CD4-positive, alpha-beta T cell (primary cell): ENCODE measurements around the gene RRP8. TPM values are rescaled to one million over a fixed set of nuclear protein-coding genes. Genes with fewer than 3 reads are reported as not detected.

Experiments used
- ATAC-seq: fragments of 200-7000 bp; cut with Tn5 transposase; one replicate; pipeline ENCODE4 v1.10.0; 2022; ENCODE audit warnings: mild to moderate bottlenecking; ENCODE audit not compliant: poor library complexity
- CTCF ChIA-PET: fragments of 350-600 bp; sonication (Branson Sonifier 250); formaldehyde crosslinking; loops from one replicate; lab custom pipeline; 2021; ENCODE audit warnings: antibody characterized with exemption, inconsistent platforms; lab: Charles Lee
- POLR2A ChIA-PET: fragments of 350-600 bp; sonication (Branson Sonifier 250); formaldehyde crosslinking; loops from one replicate; lab custom pipeline; 2021; ENCODE audit warnings: antibody characterized with exemption, inconsistent platforms; lab: Charles Lee
- DNase-seq, 14 experiments: peaks; one replicate each; pipeline ENCODE4 v3.0.0-alpha.2; 2013 to 2020; ENCODE audit warnings: mixed read lengths in 2 of 14
- H3K27ac ChIP-seq, 2 donors: one replicate each; pipeline versions ENCODE4 v1.5.1 to v1.7.0; 2013; ENCODE audit warnings: low read length in 2 of 2, low read depth in 1 of 2, mild to moderate bottlenecking in 1 of 2
- H3K27me3 ChIP-seq, 2 experiments: 1 replicate in 1 of 2; 2 replicates in 1 of 2; pipeline versions ENCODE4 v1.6.1 to v1.7.0; 2013; ENCODE audit warnings: low read length in 2 of 2, control low read depth in 1 of 2, mild to moderate bottlenecking in 1 of 2, moderate library complexity in 1 of 2; ENCODE audit not compliant: insufficient read depth in 2 of 2, control insufficient read depth in 1 of 2
- H3K36me3 ChIP-seq: one replicate; pipeline ENCODE4 v1.6.1; 2013; ENCODE audit warnings: low read length, control low read depth; ENCODE audit not compliant: insufficient read depth
- H3K4me1 ChIP-seq: one replicate; pipeline ENCODE4 v1.6.1; 2013; ENCODE audit warnings: low read length, control low read depth; ENCODE audit not compliant: insufficient read depth
- H3K4me3 ChIP-seq: one replicate; pipeline ENCODE4 v1.5.1; 2013; ENCODE audit warnings: mild to moderate bottlenecking, low read length, moderate library complexity
- H3K9me3 ChIP-seq, 2 experiments: 1 replicate in 1 of 2; 2 replicates in 1 of 2; pipeline versions ENCODE4 v1.6.1 to v1.7.0; 2013; ENCODE audit warnings: low read length in 2 of 2, mild to moderate bottlenecking in 2 of 2, control low read depth in 1 of 2, moderate library complexity in 1 of 2; ENCODE audit not compliant: control insufficient read depth in 1 of 2, insufficient read depth in 1 of 2
- H3K27ac Mint-ChIP-seq: one replicate; pipeline ENCODE4 v1.8.0; 2020; ENCODE audit warnings: mixed read lengths
- H3K27me3 Mint-ChIP-seq: one replicate; pipeline ENCODE4 v1.8.0; 2021; ENCODE audit warnings: mixed read lengths
- H3K36me3 Mint-ChIP-seq: one replicate; pipeline ENCODE4 v1.8.0; 2021; ENCODE audit warnings: low read depth, mixed read lengths
- H3K4me1 Mint-ChIP-seq: one replicate; pipeline ENCODE4 v1.8.0; 2021; ENCODE audit warnings: low read depth, mixed read lengths
- H3K4me3 Mint-ChIP-seq: one replicate; pipeline ENCODE4 v1.8.0; 2020; ENCODE audit warnings: mild to moderate bottlenecking, mixed read lengths
- H3K9me3 Mint-ChIP-seq: one replicate; pipeline ENCODE4 v1.8.0; 2020; ENCODE audit warnings: mixed read lengths
- CTCF ChIP-seq: fragments of 200-600 bp; IDR thresholded peaks from one replicate; pipeline ENCODE4 v1.8.0; 2022; ENCODE audit warnings: antibody characterized with exemption, mild to moderate bottlenecking
- intact Hi-C, 2 experiments: fragments of 100-400 bp; cut with DNase I in 1 of 2; cut with micrococcal nuclease in 1 of 2; formaldehyde crosslinking; loops; one replicate each; pipeline versions ENCODE4 v1.15.1 to v1.9.0; 2023 to 2025; cut with DNase I, micrococcal nuclease
- total RNA-seq, 174 experiments: library from RNA in 2 of 174; stranded (reverse) in 2 of 174; gene quantifications; one replicate each; pipeline ENCODE4 v1.2.3 and lab custom pipeline; 2021 to 2026

The RRP8 gene
- total RNA-seq, 2 experiments from 2014 or later = 25.7 to 27.3 TPM

DNA sequence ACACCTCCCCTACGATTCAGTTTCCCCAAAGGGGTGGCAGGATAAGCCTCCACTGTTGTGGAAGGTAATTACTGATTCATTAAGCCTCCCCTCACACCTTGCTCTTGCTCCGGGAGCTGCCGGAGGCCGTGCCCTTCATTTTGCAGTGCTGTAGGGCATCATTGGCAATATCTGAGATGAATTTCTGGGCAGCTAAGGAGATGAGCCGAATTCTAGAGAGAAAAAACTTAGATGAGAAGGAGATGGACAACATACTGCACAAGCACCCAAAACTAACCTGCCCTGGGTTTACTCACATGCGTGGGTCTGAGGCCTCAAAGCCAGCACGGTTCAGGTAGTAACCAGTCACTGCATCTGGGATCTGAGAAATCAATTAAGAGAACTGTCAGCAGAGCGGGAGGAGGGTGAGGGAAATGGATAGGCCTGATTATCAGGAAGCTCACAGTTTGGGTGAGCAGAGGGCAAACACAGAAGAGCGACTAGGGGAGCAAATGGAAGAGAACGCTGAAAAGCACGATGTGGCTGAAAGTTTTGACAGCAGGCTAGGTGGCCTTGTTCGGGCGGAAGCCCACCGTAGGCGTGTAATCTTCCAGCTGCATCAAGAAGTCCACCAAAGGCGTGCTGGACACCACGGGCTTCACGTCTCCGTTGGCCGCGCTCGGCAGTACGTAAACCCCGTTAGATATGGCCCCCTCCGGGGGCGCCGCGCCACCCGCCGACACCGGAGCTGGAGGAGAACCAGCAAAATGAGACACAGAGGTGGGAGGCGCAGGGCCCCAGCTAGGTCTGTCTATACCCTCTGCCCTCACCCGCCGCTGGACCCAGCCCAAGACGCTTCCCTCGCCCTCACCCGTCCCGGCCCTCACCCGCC, 7.9 kb upstream of the RRP8 start:
- Histone ChIP-seq H3K27ac (peak overlapping the region; percentile 84 to 90), H3K9me3 (no peaks in the 10 kb centered on the region), H3K36me3 (peaks cover 62% of the 10 kb centered on the region), H3K4me1 (peaks cover 63% of the 10 kb centered on the region), H3K4me3 (peak overlapping the region; percentile 90), H3K27me3 (no peaks in the 10 kb centered on the region)
- DNase-seq (peak in 10 of 14 experiments; percentile 11 to 62 (median 30)), ATAC-seq (peak; percentile 6)
- Mint-ChIP-seq H3K36me3 (peaks cover 47% of the 10 kb centered on the region), H3K27ac (no peak overlapping the region), H3K4me3 (peak overlapping the region; percentile 92), H3K4me1 (peaks cover 38% of the 10 kb centered on the region), H3K9me3 (no peaks in the 10 kb centered on the region), H3K27me3 (no peaks in the 10 kb centered on the region)
- CTCF ChIA-PET = interaction anchor here (0.9 to 2.3 kb wide), 7 partner anchors 7 to 128 kb away, joined by 3 to 21 read pairs (median 6); partner anchors contain the start of genes ILK and MRPL17
- intact Hi-C loops = loop anchor here in 1 of 2 experiments (10.0 kb wide), 2 partner anchors 197 to 377 kb away; partner anchors contain the start of genes APBB1, CNGA4 and FHIP1B
- TF ChIP-seq CTCF = no peak
- POLR2A ChIA-PET = interaction anchor here (0.6 to 4.4 kb wide), 24 partner anchors 8 to 221 kb away, joined by 3 to 134 read pairs (median 7); partner anchors contain the start of genes APBB1, ARFIP2, DCHS1 and ILK

DNA sequence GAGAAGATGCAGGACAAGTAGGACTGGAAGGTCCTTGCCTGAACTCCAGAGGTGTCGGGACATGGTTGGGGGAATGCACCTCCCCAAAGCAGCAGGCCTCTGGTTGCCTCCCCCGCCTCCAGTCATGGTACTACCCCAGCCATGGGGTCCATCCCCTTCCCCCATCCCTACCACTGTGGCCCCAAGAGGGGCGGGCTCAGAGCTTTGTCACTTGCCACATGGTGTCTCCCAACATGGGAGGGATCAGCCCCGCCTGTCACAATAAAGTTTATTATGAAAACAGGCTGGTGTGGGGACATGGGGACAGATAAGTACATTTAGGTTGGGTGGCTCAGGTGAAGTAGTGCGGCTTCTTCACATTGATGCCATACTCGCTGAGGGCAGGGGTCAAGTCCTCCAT, 7.2 kb upstream of the RRP8 start:
- CTCF ChIA-PET = no interaction called here
- H3K4me1 Mint-ChIP-seq = peaks cover 32% of the 10 kb centered on the region
- Histone ChIP-seq H3K9me3 (no peaks in the 10 kb centered on the region), H3K4me1 (peaks cover 66% of the 10 kb centered on the region), H3K4me3 (no peak overlapping the region), H3K36me3 (peaks cover 54% of the 10 kb centered on the region), H3K27me3 (no peaks in the 10 kb centered on the region), H3K27ac (peak overlapping the region; percentile 84 to 90)
- intact Hi-C loops = loop anchor here in 1 of 2 experiments (10.0 kb wide), 2 partner anchors 196 to 376 kb away; partner anchors contain the start of genes APBB1, CNGA4 and FHIP1B
- no peak overlapping the region for H3K27ac Mint-ChIP-seq
- peaks cover 48% of the 10 kb centered on the region for H3K36me3 Mint-ChIP-seq
- POLR2A ChIA-PET = interaction anchor here (1.7 to 4.4 kb wide), 2 partner anchors 71 to 208 kb away, joined by 8 to 134 read pairs; partner anchors contain the start of gene MRPL17
- ATAC-seq (no peak), DNase-seq (no peak)
- H3K27me3 Mint-ChIP-seq = no peaks in the 10 kb centered on the region
- H3K4me3 Mint-ChIP-seq = peak overlapping the region; percentile 92
- H3K9me3 Mint-ChIP-seq = no peaks in the 10 kb centered on the region
- TF ChIP-seq CTCF = no peak

DNA sequence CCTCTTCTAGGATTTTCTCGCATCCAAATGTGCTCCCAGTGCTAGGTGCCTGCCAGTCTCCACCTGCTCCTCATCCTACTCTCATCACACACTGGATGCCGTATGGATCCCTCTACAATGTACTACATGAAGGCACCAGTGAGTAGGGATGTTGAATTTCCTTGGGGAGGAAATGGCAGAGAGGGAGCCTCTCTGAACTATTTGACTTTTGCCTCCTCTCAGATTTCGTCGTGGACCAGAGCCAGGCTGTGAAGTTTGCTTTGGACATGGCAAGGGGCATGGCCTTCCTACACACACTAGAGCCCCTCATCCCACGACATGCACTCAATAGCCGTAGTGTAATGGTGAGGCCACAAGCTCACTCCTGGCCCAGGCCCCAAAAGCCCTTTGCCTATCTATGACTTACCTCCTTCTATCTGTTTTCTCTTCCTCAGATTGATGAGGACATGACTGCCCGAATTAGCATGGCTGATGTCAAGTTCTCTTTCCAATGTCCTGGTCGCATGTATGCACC, 6.1 kb upstream of the RRP8 start:
- Mint-ChIP-seq H3K9me3 (no peaks in the 10 kb centered on the region), H3K36me3 (peaks cover 48% of the 10 kb centered on the region), H3K27ac (no peak overlapping the region), H3K4me1 (peaks cover 30% of the 10 kb centered on the region), H3K27me3 (no peaks in the 10 kb centered on the region), H3K4me3 (peak overlapping the region; percentile 92)
- DNase-seq (no peak), ATAC-seq (no peak)
- CTCF ChIA-PET = interaction anchor here (1.6 kb wide), 1 partner anchor 74 kb away, joined by 5 read pairs; the partner anchor contains the start of gene MRPL17
- H3K9me3 ChIP-seq = no peaks in the 10 kb centered on the region
- TF ChIP-seq CTCF = no peak
- peaks cover 44% of the 10 kb centered on the region for H3K36me3 ChIP-seq
- H3K4me1 ChIP-seq = peaks cover 75% of the 10 kb centered on the region
- H3K27me3 ChIP-seq = no peaks in the 10 kb centered on the region
- no peak overlapping the region for H3K4me3 ChIP-seq
- POLR2A ChIA-PET = interaction anchor here (2.0 kb wide), 1 partner anchor 9 kb away, joined by 6 read pairs; the partner anchor contains the start of gene TPP1
- intact Hi-C loops = loop anchor here in 1 of 2 experiments (10.0 kb wide), 2 partner anchors 195 to 375 kb away; partner anchors contain the start of genes APBB1, CNGA4 and FHIP1B
- no peak overlapping the region for H3K27ac ChIP-seq
